ENCODE data around the gene FSTL1.

The FSTL1 gene, protein sequence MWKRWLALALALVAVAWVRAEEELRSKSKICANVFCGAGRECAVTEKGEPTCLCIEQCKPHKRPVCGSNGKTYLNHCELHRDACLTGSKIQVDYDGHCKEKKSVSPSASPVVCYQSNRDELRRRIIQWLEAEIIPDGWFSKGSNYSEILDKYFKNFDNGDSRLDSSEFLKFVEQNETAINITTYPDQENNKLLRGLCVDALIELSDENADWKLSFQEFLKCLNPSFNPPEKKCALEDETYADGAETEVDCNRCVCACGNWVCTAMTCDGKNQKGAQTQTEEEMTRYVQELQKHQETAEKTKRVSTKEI

DNA sequence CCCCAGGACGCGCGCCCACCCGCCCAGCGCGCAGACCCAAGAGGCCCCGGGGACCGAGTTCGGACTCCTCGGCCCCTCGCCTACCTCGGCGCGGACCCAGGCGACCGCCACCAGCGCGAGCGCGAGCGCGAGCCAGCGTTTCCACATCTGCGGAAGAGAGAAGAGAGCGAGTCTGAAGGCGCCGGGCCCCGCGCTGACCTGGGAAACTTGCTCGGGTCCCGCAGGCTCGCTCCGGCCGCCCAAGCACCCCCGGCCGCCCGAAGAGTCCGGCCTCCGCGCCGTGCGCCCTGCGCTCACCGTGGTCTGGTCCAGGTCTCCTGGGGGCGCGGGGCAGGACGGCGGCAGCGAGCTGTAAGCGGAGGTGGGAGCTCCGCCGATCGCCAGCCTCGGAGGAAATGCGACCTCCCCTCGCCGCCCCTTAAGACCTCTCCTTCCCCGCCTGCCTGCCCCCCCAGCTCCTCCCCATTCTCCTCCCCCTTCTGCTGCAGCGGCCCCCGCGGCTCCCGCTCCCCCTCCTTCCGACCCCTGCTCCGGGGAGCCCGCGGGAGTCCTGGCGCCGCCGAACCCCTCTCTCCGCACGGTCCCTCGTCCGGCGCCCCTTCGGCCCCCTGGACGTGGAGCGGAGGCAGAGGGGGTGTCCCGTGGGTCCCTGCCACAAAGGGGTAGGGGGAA lies at the start of gene FSTL1:
Gene FSTL1 (minus strand): TSS at position 393 of the 672 bp plus-strand sequence. CDS start 246 bp downstream, at position 147.
- peak in 27 of 58 donors; percentile 6 to 54 (median 30) for DNase-seq

- no peak for DNase-seq
These were observed 48.0 kb upstream of the FSTL1 start for GRCh38 chr3:120498556-120499346.

DNA sequence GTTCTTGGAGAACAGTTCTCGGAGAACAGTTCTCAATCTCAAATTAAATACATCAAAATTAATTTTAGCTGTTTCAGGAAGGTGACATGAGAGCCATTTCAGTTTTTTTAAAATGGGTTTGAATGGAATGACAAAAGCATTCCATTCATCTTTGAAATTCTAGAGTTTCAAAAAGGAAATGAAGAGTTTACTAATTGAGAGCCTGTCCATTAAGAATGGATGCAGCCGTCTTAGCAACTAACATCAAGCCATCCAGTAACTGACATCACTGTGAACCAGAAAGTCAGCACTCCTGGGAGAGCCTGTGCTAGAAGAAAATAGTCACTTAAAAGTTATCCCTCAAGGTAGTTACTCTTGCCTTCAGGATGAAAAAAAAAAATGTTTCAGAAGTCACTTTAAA lies 47.0 kb upstream of the FSTL1 start:
- no peak for DNase-seq

DNA sequence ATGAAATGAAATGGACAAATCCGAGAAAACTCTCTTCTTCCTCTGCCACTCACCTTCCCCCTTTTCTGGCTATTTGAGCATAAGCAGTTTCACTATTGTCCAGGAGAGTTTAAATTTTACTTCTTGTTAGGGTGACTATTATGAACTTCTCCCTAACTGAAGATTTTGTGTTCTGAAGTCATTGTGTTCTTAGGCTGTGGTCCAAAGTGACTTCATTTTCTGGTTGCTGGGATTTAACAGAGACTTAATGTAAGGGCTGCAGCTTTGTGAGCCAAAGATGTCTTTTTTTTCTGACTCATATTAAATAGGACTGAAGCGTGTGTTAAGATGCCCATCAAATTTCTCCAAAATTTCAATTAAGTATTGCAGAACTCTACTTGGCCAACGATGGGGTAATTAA lies 46.5 kb upstream of the FSTL1 start:
- no peak for DNase-seq

DNA sequence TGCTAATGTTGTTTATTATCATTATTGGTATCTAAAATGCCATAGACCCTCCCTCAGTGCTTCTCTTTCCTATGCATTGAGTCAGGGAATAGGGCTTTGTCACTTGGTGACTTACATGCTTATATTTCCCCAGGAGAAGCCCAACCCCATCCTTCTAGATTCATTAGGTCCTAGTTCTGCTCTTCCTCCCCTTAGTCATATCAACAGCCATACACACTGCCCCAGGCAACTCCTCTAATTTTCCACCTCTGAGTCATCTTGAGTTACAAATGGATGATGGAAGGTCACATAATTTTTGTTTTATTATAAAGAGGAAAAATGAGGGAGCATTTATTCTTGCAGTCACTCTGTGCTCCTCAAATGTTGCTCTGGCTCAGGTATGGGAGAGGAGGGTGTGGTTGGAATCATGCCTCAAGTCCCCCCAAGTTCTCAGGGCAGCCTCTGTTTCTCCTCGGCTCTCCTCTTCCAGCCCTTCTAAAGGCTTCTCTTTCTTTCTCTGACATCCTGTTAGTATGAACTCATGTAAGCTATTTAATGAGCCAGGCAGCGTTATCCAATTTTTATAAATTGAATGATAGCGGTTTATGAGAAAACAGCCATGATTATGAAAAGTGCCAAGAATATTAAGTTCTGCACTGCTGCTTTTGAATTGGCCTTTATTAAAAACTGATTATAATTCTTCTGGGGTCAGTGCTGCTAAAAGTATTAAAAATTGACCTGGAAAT lies 45.6 kb upstream of the FSTL1 start:
- no peak for DNase-seq

DNA sequence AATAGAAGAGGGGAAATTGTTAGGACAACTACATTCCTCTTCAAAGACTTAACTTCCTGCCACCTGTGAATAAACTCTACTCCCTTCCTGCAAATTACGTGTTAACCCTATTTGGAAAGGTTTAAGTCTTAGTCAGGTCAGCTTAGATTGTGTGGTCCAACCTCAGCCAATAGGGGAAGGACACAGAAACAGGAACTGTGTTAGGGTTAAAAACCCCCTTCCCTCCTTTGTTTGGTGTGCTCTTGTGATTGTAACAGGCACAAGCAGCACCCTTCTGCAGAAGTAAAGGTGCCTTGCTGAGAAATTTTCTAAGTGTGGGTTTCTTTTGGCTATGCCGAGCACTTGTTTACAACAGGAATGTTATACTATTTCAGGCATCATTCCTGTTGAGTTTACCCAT lies 45.0 kb upstream of the FSTL1 start:
- no peak for DNase-seq

- no peak for DNase-seq
These were observed 41.3 kb upstream of the FSTL1 start for GRCh38 chr3:120492103-120492502.

GRCh38 chr3:120489421-120489820 lies 38.6 kb upstream of the FSTL1 start:
- no peak for DNase-seq

GRCh38 chr3:120488296-120488695 lies 37.5 kb upstream of the FSTL1 start:
- DNase-seq: no peak

- DNase-seq: no peak
These were observed 36.4 kb upstream of the FSTL1 start for GRCh38 chr3:120487191-120487650.

DNA sequence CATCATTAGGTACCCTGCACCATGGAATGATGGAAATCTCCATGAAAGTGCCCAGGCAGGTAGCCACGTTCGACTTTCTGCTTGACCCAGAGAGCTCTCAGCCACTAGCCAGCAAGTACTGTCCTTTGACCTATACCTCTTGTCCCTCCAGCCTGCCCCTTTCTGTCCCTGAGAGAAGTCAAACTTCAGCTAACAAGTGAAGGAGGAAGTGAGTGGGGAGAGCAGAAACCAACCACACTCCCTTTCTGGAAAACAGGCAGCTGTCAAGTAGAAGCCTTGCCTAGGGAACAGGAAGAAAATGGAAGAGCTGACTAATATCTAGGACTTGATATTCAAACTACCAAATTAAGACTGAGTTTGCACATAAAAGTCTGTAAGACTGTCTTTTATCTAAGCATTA lies 30.3 kb upstream of the FSTL1 start:
- DNase-seq: no peak

DNA sequence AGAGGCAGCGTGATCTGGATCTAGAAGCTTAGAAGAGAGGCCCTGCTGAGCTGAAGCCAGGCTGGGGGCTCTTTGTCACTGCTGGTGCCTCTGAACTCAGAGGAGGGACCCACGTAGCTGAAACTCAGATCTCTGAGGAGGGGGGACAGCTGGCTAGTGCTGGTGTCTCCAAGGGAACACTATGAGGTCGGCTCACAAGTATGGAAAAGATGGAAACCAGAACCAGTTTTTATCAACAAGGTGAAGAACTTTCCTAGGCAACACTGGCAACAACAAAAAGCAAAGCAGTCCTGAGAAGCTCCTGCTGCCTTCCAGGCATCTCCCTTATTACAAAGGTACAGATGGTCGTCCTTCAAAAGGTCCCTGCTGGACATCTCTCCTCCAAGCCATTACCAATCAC lies 27.0 kb upstream of the FSTL1 start:
- no peak for DNase-seq

DNA sequence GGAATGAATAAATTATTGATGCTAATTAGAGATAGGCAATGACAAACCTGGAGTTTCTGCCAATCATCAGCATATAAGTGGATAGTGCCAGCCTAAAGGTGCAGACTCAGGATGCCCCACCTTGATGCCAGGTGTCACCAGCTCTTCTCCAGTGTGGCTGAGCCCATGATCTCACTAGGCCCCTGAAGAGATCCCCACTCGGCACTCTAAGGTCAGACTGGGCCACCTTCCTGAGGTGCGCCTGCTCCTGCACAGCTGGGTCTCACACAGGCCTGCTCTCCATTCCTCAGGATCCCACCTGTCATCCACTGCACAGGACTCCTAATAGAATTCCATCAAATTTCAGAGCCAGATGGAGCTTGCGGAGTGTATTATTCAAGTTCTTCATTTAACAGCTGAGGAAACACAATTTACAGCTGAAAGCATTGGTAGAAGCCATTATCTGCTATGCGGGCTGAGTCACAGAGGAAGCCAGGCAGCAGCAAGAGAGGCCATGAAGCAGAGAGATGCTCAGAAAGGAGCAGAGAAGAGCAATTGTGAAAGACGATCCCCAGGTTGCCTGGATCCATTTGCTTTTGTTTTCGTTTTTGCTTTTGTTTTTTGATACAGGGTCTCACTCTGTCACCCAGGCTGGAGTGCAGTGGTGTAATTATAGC lies 25.1 kb upstream of the FSTL1 start:
- no peak for DNase-seq

- DNase-seq: no peak
These were observed 23.3 kb upstream of the FSTL1 start for GRCh38 chr3:120473896-120474675.

DNA sequence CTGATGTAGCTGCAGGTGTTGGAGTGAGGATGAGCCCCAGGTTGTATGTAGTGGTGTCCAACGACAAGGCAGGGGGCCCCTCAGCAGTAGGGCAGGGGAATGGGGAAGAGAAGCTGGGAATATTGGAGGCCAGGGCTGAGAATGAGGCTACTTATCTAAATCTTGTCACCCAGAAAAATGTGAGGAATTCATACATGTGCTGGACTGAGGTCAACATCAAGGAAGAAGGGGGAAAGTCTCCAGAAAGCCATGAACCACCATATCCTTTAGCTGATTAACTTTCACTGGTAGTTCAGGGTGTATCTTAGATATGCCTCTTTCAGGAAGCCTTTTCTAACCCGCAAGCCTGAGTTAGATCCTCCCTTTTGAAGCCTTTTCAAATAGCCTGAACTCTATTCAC lies 22.6 kb upstream of the FSTL1 start:
- no peak for DNase-seq

DNA sequence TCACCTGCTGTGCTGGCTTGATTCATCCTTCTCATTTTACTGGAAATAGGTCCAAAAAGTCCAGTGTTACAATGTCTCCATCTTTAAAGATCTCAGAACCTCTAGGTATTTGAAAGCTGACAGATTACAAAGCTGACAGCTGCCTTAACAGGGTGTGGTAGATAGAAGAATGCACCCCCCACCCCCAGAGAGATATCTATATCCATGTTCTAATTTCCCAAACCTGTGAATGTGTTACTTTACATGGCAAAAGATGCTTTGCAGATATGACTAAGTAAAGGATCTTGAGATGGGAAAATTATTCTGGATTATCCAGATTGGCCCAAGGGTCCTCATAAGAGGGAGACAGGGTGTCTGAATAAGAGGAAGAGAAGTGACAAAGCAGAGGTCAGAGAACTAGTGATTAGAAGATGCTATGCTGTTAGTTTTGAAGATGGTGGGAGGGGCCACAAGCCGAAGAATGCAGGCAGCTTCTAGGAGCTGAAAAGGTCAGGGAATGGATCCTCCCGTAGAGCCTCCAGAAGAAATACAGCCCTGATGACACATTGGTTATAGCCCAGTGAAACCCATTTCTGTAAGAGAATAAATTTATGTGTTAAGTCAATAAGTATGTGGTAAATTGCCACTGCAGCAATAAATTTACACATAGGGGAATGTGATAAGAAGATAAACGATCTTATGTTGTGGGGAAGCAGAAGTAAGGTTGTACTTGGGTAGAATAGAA lies 21.5 kb upstream of the FSTL1 start:
- no peak for DNase-seq

DNA sequence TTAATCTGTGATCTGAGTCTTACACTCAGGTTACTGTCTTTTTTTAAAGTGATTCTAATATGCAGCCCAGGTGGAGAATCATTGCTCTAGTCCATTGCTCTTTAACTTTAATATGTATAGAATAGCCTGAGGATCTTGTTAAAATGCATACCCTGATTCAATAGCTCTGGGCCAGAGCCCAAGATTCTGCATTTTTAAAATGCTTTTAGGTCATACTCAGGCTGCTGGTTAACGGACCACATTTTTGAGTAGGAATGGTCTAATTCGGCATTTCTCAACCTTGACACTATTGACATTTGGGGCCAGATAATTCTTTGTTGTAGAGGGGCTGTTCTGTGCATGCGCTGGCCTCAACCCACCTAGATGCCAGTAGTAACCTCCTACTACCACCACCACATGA lies 20.9 kb upstream of the FSTL1 start:
- DNase-seq: no peak

- peak in 22 of 58 donors; percentile 8 to 57 (median 26) for DNase-seq
These were observed 20.1 kb upstream of the FSTL1 start for GRCh38 chr3:120470870-120471269.

DNA sequence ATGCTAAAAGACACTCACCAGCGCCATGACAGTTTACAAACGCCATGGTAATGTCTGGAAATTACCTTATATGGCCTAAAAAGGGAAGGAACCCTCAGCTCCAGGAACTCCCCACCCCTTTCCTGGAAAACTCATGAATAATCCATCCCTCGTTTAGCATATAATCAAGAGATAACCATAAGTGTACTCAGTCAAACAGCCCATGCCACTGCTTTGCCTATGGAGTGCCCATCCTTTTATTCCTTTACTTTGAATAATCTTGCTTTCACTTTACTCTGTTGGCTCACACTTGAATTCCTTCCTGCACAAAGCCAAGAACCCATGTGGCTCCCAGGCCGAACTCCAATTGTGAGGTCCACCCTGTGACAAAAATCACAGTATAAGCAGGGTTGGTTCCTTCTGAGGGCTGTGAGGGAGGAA lies 19.1 kb upstream of the FSTL1 start:
- peak in 10 of 58 donors; percentile 1 to 53 (median 15) for DNase-seq

Data from anterior cingulate cortex (tissue), 58 donors.